GM15510 (cell line): ENCODE results near the gene DDX50.
A peak's percentile ranks its signal among the peaks of the same experiment; 100 is the strongest.

ENCODE experiments used
- POLR2A ChIP-seq: IDR thresholded peaks from 3 replicates; pipeline ENCODE4 v1.6.1; 2011; ENCODE audit warnings: borderline replicate concordance; ENCODE audit not compliant: insufficient read length; ENCODE audit errors: extremely low read depth

The DDX50 gene

GRCh38 chr10:68879628-68880027 is 21.5 kb upstream of the DDX50 start:
- no peak for TF ChIP-seq POLR2A

DNA sequence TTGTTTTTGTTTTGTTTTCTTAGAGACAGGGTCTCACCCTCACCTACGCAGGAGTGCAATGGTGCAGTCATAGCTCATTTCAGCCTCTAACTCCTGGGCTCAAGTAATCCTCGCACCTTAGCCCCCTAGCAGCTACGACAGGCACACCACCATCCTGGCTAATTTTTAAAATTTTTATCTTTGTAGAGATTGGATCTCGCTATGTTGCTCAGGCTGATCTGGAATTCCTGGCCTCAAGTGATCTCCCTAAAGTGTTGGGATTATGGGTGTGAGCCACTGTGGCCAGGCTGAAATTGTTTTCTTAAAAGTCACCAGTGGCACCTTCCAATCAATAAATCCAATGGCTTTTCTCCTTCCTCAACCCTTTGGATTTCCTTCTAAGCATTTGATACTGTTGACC is 20.9 kb upstream of the DDX50 start:
- TF ChIP-seq POLR2A = no peak

DNA sequence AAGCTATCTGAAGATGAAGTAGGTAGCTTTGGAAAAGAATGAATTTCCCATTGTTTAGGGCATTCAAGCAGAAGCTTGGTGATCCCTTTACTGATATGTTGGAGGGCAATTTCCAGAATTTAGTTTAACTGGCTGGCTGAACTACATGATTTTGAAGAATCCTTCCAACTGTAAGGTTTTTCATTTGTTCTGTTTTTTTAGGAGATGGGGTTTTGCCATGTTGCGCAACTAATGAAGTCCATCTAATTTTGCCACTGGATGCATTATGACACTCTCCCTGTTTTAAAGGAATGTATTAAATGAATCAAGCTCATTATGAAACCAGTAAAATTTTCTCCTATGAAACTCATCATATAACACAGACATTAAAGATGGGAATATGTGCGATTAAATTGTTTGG is 6.1 kb upstream of the DDX50 start:
- no peak for TF ChIP-seq POLR2A

DNA sequence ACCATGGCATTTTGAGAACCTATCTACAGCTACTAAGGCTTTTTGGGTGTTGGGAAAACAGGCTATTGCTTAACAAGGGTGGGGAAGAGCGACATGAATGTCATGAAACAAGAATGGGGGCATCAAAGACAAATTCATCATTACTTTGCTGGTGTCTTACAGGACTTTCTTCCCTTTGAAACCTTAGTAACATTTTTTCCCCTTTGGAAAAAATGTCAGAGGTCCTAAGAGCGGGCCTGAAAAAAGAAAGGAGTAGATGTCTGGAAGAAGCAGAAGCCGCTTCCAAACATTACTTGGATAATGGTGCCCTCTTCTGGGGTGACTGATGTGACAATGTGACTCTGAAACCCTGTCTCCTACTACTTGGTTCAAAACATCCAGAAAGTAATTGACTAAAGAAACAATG is 3.8 kb upstream of the DDX50 start:
- no peak for TF ChIP-seq POLR2A

- no peak for TF ChIP-seq POLR2A
Measured at GRCh38 chr10:68899186-68899745, 1.8 kb upstream of the DDX50 start.

DNA sequence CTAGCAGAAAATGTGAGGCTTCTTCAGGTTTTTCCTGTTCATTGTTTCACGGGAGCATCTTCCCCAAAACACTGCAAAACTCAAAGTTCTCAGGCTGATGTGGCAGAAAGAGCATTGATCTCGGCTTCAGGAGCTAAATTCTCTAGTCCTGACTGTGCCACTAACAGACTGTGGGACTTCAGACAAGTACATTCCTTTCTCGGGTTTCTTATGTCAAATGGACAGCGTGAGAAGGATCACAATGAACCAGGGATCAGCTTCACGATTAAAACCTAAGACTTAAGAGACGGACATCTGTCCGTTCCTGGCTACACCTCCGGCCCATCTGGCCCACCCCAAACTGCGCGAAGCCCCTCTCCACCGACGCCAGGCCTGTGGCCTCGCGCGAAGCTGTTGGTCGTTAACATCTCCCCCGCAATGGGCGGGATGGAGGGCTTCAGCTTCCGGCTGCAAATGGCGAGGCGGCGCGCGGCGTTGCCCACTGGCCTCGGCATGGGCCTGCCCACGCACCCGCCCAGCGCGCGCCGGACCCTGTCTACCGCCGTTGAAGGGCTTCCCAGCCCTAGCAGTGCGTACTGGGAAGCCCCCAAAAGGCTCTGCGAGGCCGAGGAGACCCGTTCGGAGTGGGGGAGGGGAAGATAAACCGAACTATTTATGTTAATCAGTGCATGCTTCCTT is 549 bp upstream of the DDX50 start:
- TF ChIP-seq POLR2A = peak; percentile 56

- TF ChIP-seq POLR2A = no peak
Measured at GRCh38 chr10:68902382-68902781, 1.3 kb downstream of the DDX50 start.

DNA sequence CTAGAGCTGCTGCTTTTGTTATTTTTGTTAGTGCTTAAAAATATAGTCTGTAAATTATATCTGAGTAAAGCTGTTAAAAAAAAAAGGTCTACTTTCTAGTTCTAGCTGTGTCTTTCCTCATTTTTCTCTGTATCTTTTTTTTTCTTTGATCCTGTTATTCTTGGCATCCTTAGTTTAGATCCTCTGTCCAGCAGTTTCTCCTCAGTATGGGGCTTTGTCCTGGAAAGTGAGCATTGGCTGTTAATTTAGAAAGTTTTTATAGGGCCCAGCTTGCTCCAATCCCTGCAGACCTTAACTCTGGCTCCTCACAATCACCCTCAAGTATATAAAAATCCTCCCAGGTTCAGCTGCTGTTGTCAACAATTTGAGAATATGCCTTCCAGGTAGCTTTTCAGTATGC is 23.5 kb downstream of the DDX50 start:
- TF ChIP-seq POLR2A = no peak

- TF ChIP-seq POLR2A = no peak
Measured at GRCh38 chr10:68925489-68925888, 24.4 kb downstream of the DDX50 start.

- TF ChIP-seq POLR2A = no peak
Measured at GRCh38 chr10:68934994-68935393, 33.9 kb downstream of the DDX50 start.

DNA sequence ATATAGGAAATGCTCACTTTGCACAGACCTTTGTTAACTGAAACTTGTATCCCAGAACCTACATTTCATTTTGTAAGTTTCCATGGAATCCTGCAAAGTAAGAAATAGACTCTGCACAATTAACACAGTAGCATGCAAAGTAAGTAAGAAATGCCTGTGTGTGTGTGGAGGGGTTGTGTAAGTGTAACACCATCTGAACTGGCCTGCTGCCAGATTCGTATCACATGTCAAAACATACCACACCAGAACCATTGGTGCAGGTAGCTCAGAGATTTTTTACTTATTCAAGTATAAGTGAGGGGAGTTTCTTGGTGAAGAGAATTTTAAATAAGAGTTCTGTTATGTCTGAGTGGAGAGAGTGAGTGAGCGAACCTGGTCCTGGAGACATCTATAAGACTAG is 37.0 kb downstream of the DDX50 start:
- TF ChIP-seq POLR2A = no peak

GRCh38 chr10:68938884-68939283 is 37.8 kb downstream of the DDX50 start:
- no peak for TF ChIP-seq POLR2A

GRCh38 chr10:68950598-68950997 is 49.5 kb downstream of the DDX50 start:
- no peak for TF ChIP-seq POLR2A

DNA sequence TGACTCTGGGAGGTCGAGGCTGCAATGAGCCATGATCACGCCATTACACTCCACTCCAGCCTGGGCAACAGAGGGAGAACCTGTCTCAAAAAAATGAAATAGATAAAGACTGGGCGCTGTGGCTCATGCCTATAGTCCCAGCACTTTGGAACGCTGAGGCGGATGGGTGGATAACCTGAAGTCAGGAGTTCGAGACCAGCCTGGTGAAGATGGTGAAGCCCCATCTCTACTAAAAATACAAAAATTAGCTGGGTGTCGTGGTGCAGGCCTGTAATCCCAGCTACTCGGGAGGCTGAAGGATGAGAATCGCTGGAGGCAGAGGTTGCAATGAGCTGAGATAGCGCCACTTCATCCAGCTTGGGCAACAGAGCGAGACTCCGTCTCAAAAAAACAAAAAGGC is 53.8 kb downstream of the DDX50 start:
- TF ChIP-seq POLR2A = no peak

DNA sequence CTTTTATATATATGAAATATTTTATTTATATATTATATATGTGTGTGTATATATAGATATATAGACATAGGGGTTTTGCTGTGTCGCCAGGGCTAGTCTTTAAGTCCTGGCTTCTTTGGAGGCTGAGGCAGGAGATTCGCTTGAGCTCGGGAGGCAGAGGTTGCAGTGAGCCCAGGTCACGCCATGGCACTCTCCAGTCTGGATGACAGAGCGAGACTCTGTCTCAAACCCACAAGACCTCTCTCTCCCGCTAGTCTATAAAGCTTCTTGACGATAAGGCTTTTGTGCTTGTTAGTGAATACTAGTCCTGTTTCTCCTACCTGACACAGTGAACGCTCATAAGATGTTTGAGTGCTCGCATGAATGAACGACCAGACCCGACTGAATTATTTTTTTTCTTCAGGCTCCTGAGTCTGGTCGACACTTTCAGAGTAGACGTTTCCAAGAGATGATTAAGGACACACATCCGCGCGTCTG is 54.3 kb downstream of the DDX50 start:
- no peak for TF ChIP-seq POLR2A

DNA sequence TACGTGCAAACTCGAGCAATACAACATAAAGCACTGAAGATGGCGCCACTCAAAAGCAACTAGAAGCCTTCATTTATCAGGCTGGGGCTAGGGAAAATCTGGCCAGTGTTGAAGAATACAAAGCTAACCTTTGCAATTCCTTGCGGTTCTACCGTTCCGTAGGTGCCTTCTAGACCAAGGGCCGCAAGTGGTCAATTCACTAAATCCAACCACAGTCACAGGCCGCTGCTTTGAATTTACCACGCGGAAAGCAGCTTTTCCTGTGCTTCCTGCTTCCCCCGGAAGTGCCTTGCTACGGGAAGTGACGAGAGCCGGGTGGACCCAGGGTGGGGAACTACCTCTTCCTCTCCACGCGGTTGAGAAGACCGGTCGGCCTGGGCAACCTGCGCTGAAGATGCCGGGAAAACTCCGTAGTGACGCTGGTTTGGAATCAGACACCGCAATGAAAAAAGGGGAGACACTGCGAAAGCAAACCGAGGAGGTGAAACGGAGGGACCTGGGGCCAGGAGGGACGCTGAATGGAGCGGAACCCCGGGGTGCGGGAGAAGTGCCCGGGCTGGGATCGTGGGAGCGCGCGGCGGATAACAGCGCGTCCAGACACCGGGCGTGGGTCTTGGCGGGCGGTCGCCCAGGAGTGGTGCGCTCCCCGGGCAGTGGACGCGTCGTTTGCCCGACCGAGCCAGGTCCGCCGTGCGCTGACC is 54.9 kb downstream of the DDX50 start, which contains the start of gene DDX21:
Gene DDX21 (plus strand): TSS at position 339 of the 701 bp plus-strand sequence. CDS start 56 bp downstream, at position 395.
- peak; percentile 81 for TF ChIP-seq POLR2A
